HepG2 (cell line): Measurements from ENCODE around the gene SIRPB1.

Source experiments
- ATRX ChIP-seq: sonication (generic); formaldehyde crosslinking; IDR thresholded peaks from 2 replicates; pipeline ENCODE4 v1.4.0; 2020; ENCODE audit warnings: missing genetic modification reagents, borderline replicate concordance
- BCL6 ChIP-seq: IDR thresholded peaks from 2 replicates; pipeline ENCODE4 v1.6.1; 2016; ENCODE audit warnings: missing genetic modification reagents, missing compliant biosample characterization
- BRCA1 ChIP-seq: sonication (generic); formaldehyde crosslinking; IDR thresholded peaks from 2 replicates; pipeline ENCODE4 v1.4.0; 2020; ENCODE audit warnings: missing genetic modification reagents
- CHD2 ChIP-seq: IDR thresholded peaks from 2 replicates; pipeline ENCODE4 v1.6.1; 2011; ENCODE audit warnings: low read depth, low read length, improper control_type of control experiment
- FOXM1 ChIP-seq: sonication (generic); formaldehyde crosslinking; IDR thresholded peaks from 2 replicates; pipeline ENCODE4 v1.5.0; 2020; ENCODE audit warnings: missing genetic modification reagents
- HCFC1 ChIP-seq: fragments of 150-350 bp; IDR thresholded peaks from 2 replicates; pipeline ENCODE4 v1.6.1; 2014; ENCODE audit warnings: low read depth, low read length
- SATB2 ChIP-seq: sonication (generic); formaldehyde crosslinking; IDR thresholded peaks from 2 replicates; pipeline ENCODE4 v1.5.0; 2020; ENCODE audit warnings: missing genetic modification reagents
- ZKSCAN1 ChIP-seq: fragments of 150-350 bp; IDR thresholded peaks from 2 replicates; pipeline ENCODE4 v1.6.1; 2014; ENCODE audit warnings: low read length
- ZNF256 ChIP-seq: sonication (generic); formaldehyde crosslinking; conservative IDR thresholded peaks from 2 replicates; pipeline ENCODE4 v1.4.0; 2020; ENCODE audit warnings: missing genetic modification reagents
- TF ChIP-seq, protein P1 (sequence below): sonication (generic); formaldehyde crosslinking; IDR thresholded peaks from 2 replicates; pipeline ENCODE4 v1.5.0; 2020; ENCODE audit warnings: mild to moderate bottlenecking, missing genetic modification reagents, moderate library complexity
- TF ChIP-seq, protein P2 (sequence below): sonication (generic); formaldehyde crosslinking; IDR thresholded peaks from 2 replicates; pipeline ENCODE4 v1.5.1; 2020; ENCODE audit warnings: mild to moderate bottlenecking, missing genetic modification reagents, moderate library complexity
- TF ChIP-seq, protein P3 (sequence below): sonication (generic); formaldehyde crosslinking; IDR thresholded peaks from 2 replicates; pipeline ENCODE4 v1.5.0; 2020; ENCODE audit warnings: missing genetic modification reagents, mild to moderate bottlenecking, borderline replicate concordance

DNA sequence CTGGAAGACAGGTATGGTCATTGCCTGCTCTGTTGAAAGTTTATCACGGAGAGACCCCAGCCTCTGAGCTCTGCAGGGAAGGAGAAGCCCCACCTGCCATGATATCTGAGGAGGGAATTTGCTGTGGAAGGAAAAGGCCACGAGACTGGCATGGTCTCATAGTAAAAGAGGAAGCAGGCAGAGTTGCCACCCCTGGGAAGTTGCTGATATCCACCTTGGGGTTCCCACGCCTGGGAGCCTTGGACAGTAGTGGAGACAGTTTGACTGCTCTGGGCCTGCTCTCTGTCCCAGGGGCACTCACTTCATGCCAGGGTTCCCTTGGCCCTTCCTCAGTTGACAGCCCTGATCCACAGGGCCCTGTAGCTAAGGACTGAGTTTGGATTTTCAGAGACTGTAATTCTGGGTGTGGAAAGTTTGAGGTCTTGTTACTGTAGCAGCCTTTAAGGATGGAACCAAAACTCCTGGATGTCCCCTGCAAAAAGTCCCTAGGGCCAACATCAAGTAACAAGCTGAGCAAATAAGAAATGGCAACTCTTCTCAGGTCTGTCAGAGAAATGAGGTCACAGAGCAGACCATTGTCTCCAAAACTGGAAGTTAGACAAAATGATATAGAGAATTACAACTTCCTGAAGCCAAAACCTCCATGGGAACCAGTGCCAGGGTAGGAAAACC lies 6.9 kb upstream of the SIRPB1 start:
- no peak for TF ChIP-seq ZNF256 (CRISPR knock-in tag)
- TF ChIP-seq, protein P1, sequence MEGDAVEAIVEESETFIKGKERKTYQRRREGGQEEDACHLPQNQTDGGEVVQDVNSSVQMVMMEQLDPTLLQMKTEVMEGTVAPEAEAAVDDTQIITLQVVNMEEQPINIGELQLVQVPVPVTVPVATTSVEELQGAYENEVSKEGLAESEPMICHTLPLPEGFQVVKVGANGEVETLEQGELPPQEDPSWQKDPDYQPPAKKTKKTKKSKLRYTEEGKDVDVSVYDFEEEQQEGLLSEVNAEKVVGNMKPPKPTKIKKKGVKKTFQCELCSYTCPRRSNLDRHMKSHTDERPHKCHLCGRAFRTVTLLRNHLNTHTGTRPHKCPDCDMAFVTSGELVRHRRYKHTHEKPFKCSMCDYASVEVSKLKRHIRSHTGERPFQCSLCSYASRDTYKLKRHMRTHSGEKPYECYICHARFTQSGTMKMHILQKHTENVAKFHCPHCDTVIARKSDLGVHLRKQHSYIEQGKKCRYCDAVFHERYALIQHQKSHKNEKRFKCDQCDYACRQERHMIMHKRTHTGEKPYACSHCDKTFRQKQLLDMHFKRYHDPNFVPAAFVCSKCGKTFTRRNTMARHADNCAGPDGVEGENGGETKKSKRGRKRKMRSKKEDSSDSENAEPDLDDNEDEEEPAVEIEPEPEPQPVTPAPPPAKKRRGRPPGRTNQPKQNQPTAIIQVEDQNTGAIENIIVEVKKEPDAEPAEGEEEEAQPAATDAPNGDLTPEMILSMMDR (CRISPR knock-in tag), result no peak
- TF ChIP-seq CHD2, result no peak
- TF ChIP-seq SATB2 (CRISPR knock-in tag), result no peak
- no peak for TF ChIP-seq ZKSCAN1
- TF ChIP-seq ATRX (CRISPR knock-in tag), result no peak
- no peak for TF ChIP-seq FOXM1
- no peak for TF ChIP-seq BRCA1
- TF ChIP-seq, protein P2, sequence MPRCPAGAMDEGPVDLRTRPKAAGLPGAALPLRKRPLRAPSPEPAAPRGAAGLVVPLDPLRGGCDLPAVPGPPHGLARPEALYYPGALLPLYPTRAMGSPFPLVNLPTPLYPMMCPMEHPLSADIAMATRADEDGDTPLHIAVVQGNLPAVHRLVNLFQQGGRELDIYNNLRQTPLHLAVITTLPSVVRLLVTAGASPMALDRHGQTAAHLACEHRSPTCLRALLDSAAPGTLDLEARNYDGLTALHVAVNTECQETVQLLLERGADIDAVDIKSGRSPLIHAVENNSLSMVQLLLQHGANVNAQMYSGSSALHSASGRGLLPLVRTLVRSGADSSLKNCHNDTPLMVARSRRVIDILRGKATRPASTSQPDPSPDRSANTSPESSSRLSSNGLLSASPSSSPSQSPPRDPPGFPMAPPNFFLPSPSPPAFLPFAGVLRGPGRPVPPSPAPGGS, result no peak
- TF ChIP-seq BCL6 (CRISPR knock-in tag), result no peak
- TF ChIP-seq, protein P3, sequence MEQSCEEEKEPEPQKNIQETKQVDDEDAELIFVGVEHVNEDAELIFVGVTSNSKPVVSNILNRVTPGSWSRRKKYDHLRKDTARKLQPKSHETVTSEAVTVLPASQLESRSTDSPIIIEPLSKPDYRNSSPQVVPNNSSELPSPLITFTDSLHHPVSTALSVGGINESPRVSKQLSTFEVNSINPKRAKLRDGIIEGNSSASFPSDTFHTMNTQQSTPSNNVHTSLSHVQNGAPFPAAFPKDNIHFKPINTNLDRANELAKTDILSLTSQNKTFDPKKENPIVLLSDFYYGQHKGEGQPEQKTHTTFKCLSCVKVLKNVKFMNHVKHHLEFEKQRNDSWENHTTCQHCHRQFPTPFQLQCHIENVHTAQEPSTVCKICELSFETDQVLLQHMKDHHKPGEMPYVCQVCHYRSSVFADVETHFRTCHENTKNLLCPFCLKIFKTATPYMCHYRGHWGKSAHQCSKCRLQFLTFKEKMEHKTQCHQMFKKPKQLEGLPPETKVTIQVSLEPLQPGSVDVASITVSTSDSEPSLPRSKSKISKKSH (CRISPR knock-in tag), result no peak
- TF ChIP-seq HCFC1, result no peak
